ENCODE measurements around the gene KLK10.

The KLK10 gene

DNA sequence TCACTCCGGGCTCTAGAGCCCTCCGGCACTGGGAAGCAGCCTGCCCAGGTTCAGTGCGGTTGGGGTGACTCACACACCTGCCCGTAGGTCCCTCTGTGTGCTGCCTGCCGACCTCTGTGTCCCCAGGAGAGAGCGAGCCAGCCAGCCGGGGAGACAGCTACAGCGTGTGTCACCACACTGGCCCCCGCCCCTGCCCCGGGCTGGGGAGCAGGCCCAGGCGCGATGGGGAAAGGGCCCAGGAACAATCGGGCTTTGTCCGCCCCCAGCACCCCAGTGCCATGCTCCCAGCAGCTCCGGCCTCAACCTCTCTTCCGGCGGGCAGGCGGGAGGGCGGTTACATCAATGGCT is 50.1 kb downstream of the KLK10 start, which contains the start of gene KLK6:
TSS of gene KLK6 (minus strand) at position 179 of the 348 bp plus-strand sequence. CDS start 1,487 bp downstream, outside the sequence.
- no peak for FAIRE-seq
- DNase-seq (ENCODE audit: insufficient read length, low spot score) = no peak

DNA sequence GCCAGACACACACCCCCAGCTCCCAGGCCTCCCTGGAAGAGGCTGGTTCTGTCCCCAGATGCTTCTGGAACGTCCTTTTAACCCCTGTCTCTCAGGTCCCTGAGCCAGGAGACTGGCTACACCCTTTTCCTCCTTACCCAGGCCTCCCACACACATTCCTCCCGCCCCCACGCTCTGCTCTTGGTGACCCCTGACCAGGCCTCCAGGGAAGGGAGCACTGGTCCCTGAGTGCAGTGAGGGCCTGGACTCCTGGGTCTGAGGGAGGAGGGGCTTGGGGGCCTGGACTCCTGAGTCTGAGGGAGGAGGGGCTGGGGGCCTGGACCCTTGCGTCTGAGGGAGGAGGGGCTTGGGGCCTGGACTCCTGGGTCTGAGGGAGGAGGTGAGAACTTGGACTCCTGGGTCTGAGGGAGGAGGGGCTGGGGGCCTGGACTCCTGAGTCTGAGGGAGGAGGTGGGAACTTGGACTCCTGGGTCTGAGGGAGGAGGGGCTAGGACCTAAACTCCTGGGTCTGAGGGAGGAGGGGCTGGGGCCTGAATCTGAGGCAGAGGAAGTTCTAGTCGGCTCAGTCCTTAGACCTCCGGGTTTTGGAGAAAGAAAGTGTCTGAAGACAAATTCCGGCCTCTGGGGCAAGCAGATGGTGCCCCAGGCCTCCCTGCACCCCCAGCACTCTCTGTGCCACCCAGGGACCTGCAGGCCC is 50.6 kb downstream of the KLK10 start:
- no peak for FAIRE-seq
- TF ChIP-seq, protein P1, sequence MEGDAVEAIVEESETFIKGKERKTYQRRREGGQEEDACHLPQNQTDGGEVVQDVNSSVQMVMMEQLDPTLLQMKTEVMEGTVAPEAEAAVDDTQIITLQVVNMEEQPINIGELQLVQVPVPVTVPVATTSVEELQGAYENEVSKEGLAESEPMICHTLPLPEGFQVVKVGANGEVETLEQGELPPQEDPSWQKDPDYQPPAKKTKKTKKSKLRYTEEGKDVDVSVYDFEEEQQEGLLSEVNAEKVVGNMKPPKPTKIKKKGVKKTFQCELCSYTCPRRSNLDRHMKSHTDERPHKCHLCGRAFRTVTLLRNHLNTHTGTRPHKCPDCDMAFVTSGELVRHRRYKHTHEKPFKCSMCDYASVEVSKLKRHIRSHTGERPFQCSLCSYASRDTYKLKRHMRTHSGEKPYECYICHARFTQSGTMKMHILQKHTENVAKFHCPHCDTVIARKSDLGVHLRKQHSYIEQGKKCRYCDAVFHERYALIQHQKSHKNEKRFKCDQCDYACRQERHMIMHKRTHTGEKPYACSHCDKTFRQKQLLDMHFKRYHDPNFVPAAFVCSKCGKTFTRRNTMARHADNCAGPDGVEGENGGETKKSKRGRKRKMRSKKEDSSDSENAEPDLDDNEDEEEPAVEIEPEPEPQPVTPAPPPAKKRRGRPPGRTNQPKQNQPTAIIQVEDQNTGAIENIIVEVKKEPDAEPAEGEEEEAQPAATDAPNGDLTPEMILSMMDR (IDR thresholded peaks at IDR 0.05; ENCODE audit: insufficient read depth, missing control alignments) = no peak

More for the DNA sequence above, 50.1 kb downstream of the KLK10 start, which contains the start of gene KLK6:
- TF ChIP-seq, protein P1 (IDR thresholded peaks at IDR 0.05; ENCODE audit: insufficient read depth, missing control alignments) = no peak

DNA sequence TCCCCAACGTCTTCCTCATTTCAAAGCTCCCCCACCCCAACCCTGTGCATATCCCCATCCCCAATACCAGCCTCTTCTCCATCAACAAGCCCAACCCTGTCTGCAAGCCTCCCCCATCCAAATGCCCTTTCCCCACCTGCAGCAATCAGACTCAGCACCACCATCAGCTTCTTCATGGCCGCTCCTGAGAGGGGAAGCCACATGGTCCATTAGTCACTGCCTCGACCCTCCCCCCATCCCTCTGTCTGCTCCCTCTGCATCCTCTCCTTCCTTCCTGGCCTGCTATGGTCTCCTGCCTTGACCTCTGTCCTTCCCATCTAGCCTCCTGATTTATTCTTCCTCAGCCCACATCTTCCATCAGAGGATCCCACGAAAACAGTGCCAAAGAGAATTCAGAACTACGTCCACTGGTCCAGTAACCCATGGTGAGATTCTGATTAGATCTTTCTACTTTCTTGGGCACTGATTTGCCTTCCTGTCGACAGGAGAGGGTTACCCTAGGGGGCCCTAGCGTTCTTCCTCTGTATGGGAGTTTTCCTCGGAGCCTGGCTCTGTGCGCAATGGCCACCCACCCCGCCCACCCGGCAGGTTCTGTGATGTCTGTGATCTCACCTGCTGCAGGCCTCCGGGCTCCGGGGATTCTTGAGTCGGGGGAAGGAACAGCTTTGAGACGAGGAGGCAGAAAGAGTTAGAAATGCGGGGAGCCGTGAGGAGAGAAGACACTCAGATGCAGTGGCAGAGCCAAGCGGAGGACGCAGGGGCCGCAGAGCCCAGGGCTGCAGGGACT is 51.4 kb downstream of the KLK10 start:
- FAIRE-seq = no peak
- DNase-seq (ENCODE audit: insufficient read length, low spot score) = no peak
- TF ChIP-seq, protein P1 (IDR thresholded peaks at IDR 0.05; ENCODE audit: insufficient read depth, missing control alignments) = no peak

More for the DNA sequence above, 50.6 kb downstream of the KLK10 start:
- no peak for DNase-seq (ENCODE audit: insufficient read length, low spot score)

DNA sequence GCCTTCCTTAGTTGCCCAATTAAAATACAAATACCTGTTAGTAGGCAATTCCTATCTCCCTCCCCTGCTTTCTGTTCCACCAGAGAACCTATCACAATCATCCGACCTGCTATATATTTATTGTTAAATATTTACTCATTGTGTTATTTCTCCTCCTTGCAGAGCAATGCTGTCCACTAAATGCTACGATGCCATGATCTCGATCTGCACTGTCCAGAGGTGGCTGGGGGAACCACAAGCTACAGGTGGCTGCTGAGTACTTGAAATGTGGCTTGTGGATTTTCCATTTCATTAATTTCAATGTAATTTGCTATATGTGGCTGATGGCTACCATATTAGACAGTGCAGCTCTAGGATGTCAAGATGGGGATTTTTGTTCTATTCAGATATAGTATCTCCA is 55.2 kb downstream of the KLK10 start:
- FAIRE-seq = no peak
- TF ChIP-seq, protein P1 (IDR thresholded peaks at IDR 0.05; ENCODE audit: insufficient read depth, missing control alignments) = no peak
- DNase-seq (ENCODE audit: insufficient read length, low spot score) = no peak

DNA sequence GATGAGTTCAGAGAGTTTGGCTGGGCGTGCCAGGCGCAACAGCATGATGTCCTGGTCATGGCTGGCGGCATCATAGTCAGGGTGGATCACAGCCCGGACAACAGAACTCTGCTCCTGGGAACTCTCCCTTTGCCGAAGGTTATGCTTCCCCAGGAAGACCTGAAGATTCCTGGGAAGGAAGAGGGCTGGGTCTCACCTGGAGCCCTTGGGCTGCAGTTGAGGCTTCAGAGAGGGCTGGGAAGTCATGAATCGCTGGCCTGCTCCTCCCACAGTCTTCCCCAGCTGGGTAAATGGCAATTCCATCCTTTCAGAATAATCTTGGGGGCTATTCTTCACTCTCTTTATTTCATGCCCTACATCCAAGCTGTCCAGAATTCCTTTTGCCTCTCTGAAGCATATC is 56.1 kb downstream of the KLK10 start:
- DNase-seq (ENCODE audit: insufficient read length, low spot score) (no peak), FAIRE-seq (no peak)
- TF ChIP-seq, protein P1 (IDR thresholded peaks at IDR 0.05; ENCODE audit: insufficient read depth, missing control alignments) = no peak
